Posterior cingulate gyrus (tissue), 11 donors: ENCODE data around the gene FAM117B.
"Not testable (repeated sequence)": the region's sequence is repeated elsewhere in the genome, so short reads cannot be mapped to it uniquely, and the experiment has no call there.

Source experiments
- DNase-seq, 10 donors: peaks; one replicate each; pipeline versions ENCODE4 v3.0.0 to v3.0.0-alpha.2; 2020 to 2021; ENCODE audit warnings: mixed read lengths in 3 of 10
- intact Hi-C: fragments of 100-400 bp; cut with DNase I; formaldehyde crosslinking; loops from one replicate; pipeline ENCODE4 v1.15.1; 2023

FAM117B gene

DNA sequence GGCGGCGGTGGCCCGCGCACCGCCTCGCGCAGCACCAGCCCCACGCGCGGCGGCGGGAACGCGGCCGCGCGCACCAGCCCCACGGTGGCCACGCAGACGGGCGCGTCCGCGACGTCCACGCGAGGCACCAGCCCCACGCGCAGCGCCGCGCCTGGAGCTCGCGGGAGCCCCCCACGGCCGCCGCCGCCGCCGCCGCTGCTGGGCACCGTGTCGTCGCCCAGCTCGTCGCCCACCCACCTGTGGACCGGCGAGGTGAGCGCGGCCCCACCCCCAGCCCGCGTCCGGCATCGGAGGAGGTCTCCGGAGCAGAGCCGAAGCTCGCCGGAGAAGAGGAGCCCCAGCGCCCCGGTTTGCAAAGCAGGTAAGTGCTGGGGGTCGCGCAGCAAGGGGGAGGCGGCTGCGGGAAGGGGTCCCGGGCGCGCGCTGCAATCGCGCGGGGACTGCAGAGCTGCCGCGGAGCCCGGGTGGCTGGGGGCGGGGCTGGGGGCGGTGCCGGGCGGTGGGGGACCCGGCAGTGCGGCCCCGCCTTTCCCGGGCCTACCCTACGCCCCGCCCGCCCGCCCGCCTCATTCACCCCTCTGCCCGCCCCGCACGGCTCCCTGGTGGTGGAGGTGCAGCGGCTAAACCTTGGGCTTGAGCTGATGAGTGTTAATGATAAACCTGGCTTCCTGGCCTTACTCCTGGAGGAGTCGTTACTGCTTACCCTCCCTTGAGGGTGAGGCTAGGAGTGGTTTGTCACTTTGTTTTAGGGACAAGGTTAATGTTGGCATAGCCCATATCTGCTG lies 851 bp downstream of the FAM117B start:
- DNase-seq, result peak; percentile 40 to 94 (median 62)
- intact Hi-C loops, result loop anchor here (5.0 to 10.0 kb wide), 2 partner anchors 261 to 382 kb away; partner anchors contain the start of gene BMPR2

- no peak for DNase-seq
- intact Hi-C loops, result loop anchor here (5.0 to 10.0 kb wide), 2 partner anchors 261 to 381 kb away; partner anchors contain the start of gene BMPR2
Observed at GRCh38 chr2:202636213-202636513, 1.4 kb downstream of the FAM117B start.

- intact Hi-C loops, result loop anchor here (5.0 to 10.0 kb wide), 2 partner anchors 264 to 379 kb away; partner anchors contain the start of gene BMPR2
Observed at GRCh38 chr2:202638721-202639120, 4.0 kb downstream of the FAM117B start.

DNA sequence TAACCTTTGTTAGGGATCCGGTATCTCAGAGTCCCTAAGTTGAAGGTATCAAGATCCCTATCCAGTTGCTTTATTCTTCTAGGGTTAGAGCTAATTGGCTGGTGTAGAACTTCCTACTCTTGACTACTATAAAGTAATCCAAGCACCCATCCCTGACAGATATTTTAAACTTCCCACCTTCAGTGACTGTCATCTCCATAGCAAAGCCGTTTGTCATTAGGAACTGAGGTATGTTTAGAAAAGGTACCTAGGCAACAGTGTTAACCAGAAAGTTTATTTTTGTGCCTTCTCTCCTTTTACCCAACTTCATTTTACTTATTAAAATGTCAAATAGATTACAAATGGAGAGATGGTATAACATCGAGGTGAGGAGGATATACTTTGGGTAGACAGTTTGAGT lies 4.5 kb downstream of the FAM117B start:
- DNase-seq, result no peak
- intact Hi-C loops, result loop anchor here (5.0 to 10.0 kb wide), 2 partner anchors 264 to 378 kb away; partner anchors contain the start of gene BMPR2

More at GRCh38 chr2:202638721-202639120, 4.0 kb downstream of the FAM117B start:
- no peak for DNase-seq

GRCh38 chr2:202642567-202642966 lies 7.8 kb downstream of the FAM117B start:
- intact Hi-C loops, result no loop called here
- no peak for DNase-seq

DNA sequence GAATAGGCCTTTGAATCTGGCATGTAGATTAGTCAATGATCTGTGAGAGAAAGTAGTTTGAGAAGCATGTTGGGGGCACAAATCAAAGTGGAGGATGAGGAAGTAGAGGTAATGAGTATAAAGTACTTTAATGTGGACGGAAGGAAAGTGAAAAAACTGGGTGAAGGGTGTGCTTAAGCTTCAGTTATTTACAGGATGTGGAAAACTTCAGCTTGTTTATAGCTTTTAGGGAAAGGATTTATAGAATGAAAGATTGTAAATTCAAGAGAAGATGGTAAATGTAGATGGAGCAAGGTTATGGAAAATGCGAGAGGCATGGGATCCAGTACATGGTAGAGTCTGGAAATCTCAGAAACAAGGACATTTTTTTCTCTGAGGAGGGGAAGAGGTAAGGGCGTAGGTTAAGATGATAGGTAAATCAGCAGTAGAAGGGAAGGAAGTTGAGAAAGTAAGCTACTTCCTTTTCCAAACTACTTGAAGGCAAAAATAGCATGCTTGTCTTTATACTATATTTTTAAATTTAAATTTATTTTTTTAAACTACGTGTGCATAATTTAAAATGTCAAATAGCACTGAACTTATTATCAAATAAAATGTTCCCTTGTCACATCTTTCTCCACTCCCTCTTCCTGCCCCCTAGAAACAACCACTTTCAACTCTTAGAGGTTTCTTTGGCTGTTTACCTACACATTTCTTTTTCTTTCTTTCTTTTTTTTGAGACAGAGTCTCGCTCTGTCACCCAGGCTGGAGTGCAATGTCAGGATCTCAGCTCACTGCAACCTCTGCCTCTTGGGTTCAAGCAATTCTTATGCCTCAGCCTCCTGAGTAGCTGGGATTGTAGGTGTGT lies 8.5 kb downstream of the FAM117B start:
- no peak for DNase-seq

DNA sequence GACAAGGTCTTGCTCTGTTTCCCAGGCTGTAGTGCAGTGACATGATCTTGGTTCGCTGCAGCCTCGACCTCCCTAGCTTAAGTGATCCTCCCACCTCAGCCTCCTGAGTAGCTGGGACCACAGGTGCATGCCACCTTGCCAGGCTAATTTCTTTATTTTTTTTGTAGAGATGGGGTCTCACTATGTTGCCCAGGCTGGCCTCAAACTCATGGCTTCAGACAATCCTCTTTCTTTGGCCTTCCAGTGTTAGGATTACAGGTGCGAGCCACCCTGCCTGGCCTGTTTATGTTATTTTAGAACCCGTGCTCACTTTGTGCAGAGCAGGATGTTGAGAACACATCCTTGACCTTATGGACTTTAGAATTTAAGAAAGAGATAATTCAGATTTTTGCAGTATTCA lies 17.4 kb downstream of the FAM117B start:
- no peak for DNase-seq
- intact Hi-C loops, result no loop called here

More for the DNA sequence above, 8.5 kb downstream of the FAM117B start:
- intact Hi-C loops, result no loop called here

- DNase-seq, result no peak
- intact Hi-C loops, result no loop called here
Observed at GRCh38 chr2:202653890-202654289, 19.1 kb downstream of the FAM117B start.

DNA sequence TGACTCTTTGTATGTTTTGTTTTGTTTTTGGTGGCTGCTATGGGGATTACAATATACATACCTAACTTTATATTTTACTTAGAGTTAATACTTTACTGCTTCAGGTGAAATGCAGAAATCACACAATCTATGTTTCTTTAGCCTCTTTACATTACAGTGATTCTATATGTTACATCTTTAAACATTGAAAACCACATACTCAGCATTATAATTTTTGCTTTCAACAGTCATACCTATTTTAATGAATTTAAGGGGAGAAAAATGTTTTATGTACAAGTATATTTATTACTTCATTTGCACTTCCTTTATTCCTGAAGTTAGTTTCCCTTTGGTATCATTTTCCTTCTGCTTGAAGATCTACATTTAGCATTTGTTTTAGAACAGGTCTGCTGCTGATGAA lies 23.1 kb downstream of the FAM117B start:
- intact Hi-C loops, result no loop called here
- no peak for DNase-seq

GRCh38 chr2:202660796-202661195 lies 26.0 kb downstream of the FAM117B start:
- intact Hi-C loops, result no loop called here
- no peak for DNase-seq

- intact Hi-C loops, result no loop called here
- DNase-seq, result no peak
Observed at GRCh38 chr2:202669841-202670240, 35.1 kb downstream of the FAM117B start.

DNA sequence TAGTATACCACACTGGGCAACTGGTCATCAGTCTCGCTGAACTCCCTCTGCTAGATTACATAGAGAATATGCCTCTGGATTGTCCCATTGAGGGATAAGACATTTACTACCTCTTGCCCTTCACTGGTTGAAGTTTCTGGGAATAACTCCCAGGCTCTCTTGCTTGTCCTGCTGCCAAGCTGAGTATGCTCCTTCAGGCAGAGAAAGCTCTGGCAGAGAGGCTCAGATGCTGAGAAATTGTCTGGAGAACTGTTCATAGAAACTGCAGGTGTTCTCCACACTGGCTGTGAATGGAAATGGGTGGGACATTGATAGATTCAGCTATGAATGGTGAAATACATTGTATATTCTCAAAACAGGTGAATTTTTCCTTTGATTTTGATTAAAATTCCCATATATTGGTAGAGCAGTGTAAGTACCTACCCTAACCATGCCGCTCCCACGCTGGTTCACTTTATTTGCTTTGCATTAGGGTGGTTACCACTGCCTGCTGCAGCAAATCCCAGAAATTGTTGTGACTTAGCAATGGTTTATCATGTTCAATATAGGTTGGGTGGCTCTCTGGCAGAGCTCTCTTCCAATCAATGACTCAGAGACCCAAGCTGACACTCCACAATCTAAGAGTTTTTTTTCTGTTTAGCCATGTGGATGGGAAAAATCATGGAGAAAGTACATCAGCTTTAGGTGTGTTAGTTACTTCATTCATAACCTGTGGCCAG lies 36.7 kb downstream of the FAM117B start:
- intact Hi-C loops, result no loop called here
- DNase-seq, result no peak

- DNase-seq, intact Hi-C loops: not testable (repeated sequence)
Observed at GRCh38 chr2:202675097-202675496, 40.3 kb downstream of the FAM117B start.

GRCh38 chr2:202679980-202680379 lies 45.2 kb downstream of the FAM117B start:
- intact Hi-C loops, result no loop called here
- no peak for DNase-seq

GRCh38 chr2:202680512-202680911 lies 45.7 kb downstream of the FAM117B start:
- intact Hi-C loops, result no loop called here
- DNase-seq, result no peak

- DNase-seq, result no peak
- intact Hi-C loops, result no loop called here
Observed at GRCh38 chr2:202681688-202682205, 47.0 kb downstream of the FAM117B start.

GRCh38 chr2:202682274-202682673 lies 47.5 kb downstream of the FAM117B start:
- intact Hi-C loops, result no loop called here
- no peak for DNase-seq

GRCh38 chr2:202687276-202687675 lies 52.5 kb downstream of the FAM117B start:
- DNase-seq, result no peak
- intact Hi-C loops, result no loop called here

GRCh38 chr2:202689459-202689858 lies 54.7 kb downstream of the FAM117B start:
- DNase-seq, result no peak
- intact Hi-C loops, result no loop called here

DNA sequence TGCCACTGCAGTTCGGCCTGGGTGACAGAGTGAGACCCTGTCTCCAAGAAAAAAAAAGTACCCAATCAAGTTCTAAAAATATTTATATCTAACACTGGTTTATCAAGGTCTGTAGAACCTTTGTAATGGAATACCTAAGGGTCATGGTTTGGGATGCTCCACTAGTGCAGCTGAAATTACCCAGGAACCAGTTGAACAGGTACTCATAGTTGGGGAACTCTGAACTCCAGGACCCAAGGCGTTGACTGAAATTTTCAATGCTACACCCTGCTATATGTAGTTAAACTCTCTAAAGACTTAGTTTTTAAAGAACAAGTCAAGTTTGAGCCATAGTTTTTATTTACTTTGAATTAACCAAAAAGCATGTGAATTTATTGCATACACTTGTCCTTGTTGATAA lies 55.1 kb downstream of the FAM117B start:
- no peak for DNase-seq
- intact Hi-C loops, result no loop called here
